WERI-Rb-1 (cell line): ENCODE results near the gene CELF2.

Source experiments
- DNase-seq: peaks from one replicate; pipeline ENCODE4 v3.0.0-alpha.2; 2020
- H3K27ac ChIP-seq: fragments of 250-450 bp; sonication (Bioruptor Pico); 2 replicates; pipeline ENCODE4 v1.5.1; 2020; ENCODE audit warnings: mild to moderate bottlenecking, moderate library complexity
- H3K27me3 ChIP-seq: fragments of 250-450 bp; sonication (Bioruptor Pico); 2 replicates; pipeline ENCODE4 v1.5.1; 2021; ENCODE audit warnings: mild to moderate bottlenecking, low read depth, moderate library complexity; ENCODE audit not compliant: insufficient read depth, severe bottlenecking
- H3K36me3 ChIP-seq: fragments of 250-450 bp; sonication (Bioruptor Pico); 2 replicates; pipeline ENCODE4 v1.5.1; 2020; ENCODE audit warnings: mild to moderate bottlenecking, moderate library complexity
- H3K4me3 ChIP-seq: 2 replicates; pipeline ENCODE4 v1.5.1; 2011; ENCODE audit warnings: low read depth, mild to moderate bottlenecking, control low read depth, low read length
- H3K9me3 ChIP-seq: fragments of 250-450 bp; sonication (Bioruptor Pico); 2 replicates; pipeline ENCODE4 v1.5.1; 2021; ENCODE audit warnings: mild to moderate bottlenecking, moderate library complexity; ENCODE audit not compliant: severe bottlenecking
- CTCF ChIP-seq: IDR thresholded peaks from 2 replicates; pipeline ENCODE4 v1.5.1; 2011; ENCODE audit warnings: low read depth, mild to moderate bottlenecking, control low read depth, inconsistent platforms, low read length

Gene CELF2

GRCh38 chr10:11263767-11264166 lies 246.1 kb downstream of the CELF2 start:
- Histone ChIP-seq H3K4me3 (no peak overlapping the region), H3K27me3 (no peaks in the 10 kb centered on the region), H3K27ac (no peak overlapping the region), H3K36me3 (no peaks in the 10 kb centered on the region), H3K9me3 (no peaks in the 10 kb centered on the region)
- no peak for TF ChIP-seq CTCF
- no peak for DNase-seq

DNA sequence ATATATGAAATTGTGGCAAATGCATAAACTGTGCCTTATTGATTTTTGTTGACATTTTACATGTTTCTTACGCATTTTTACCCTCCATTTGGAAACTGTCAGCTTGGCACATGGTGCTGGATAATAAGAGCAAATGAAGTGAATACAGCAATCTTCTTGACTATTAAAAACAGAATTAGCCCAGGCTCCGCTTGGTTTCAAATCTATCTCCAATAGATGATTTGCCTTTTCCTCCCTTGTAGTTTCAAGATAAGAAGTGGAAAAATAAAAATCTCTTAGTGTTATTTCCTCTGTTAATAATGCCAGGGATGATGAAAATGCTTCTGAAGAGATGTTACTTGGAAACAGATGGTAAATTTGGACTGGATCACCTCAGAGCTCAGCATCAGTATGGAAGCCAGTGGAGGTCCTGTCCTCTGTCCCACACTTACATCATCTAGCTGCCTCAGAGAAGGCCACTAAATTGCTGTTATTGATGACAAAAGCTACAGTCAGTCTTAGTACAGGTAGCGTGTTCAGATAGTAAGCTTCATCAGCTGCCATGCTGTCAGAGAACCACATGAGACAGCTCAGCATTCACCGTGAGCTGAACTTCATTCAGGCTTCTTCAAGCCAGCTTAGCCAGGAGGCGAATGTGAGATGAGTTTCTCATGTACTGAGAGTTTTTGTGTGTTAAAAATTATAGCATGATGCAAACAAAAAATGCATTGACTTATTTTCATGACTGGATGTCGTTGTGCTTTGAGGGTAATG lies 246.8 kb downstream of the CELF2 start:
- no peaks in the 10 kb centered on the region for H3K9me3 ChIP-seq
- no peak overlapping the region for H3K4me3 ChIP-seq
- no peaks in the 10 kb centered on the region for H3K27me3 ChIP-seq
- H3K36me3 ChIP-seq = no peaks in the 10 kb centered on the region
- no peak overlapping the region for H3K27ac ChIP-seq
- TF ChIP-seq CTCF = no peak
- DNase-seq = no peak

GRCh38 chr10:11265484-11265883 lies 247.8 kb downstream of the CELF2 start:
- no peaks in the 10 kb centered on the region for H3K36me3 ChIP-seq

GRCh38 chr10:11266426-11266825 lies 248.8 kb downstream of the CELF2 start:
- TF ChIP-seq CTCF = no peak
- Histone ChIP-seq H3K4me3 (no peak overlapping the region), H3K36me3 (no peaks in the 10 kb centered on the region), H3K27me3 (no peaks in the 10 kb centered on the region), H3K9me3 (no peaks in the 10 kb centered on the region), H3K27ac (no peak overlapping the region)
- DNase-seq = no peak

More at GRCh38 chr10:11265484-11265883, 247.8 kb downstream of the CELF2 start:
- H3K27me3 ChIP-seq = no peaks in the 10 kb centered on the region
- no peak overlapping the region for H3K4me3 ChIP-seq
- no peaks in the 10 kb centered on the region for H3K9me3 ChIP-seq
- no peak overlapping the region for H3K27ac ChIP-seq
- DNase-seq = no peak
- TF ChIP-seq CTCF = no peak

- Histone ChIP-seq H3K36me3 (no peaks in the 10 kb centered on the region), H3K27me3 (no peaks in the 10 kb centered on the region), H3K9me3 (no peaks in the 10 kb centered on the region), H3K27ac (no peak overlapping the region), H3K4me3 (no peak overlapping the region)
- DNase-seq = peak; percentile 75
- TF ChIP-seq CTCF = peak; percentile 92
Observed at GRCh38 chr10:11270135-11270857, 252.6 kb downstream of the CELF2 start.
